RWPE2 (cell line): ENCODE data around the gene SP8.
A peak's percentile ranks its signal among the peaks of the same experiment; 100 is the strongest.

Source experiments
- ATAC-seq: fragments of 200-7000 bp; cut with Tn5 transposase; 3 replicates; pipeline ENCODE4 v1.9.1; 2021; ENCODE audit warnings: low read depth
- DNase-seq: peaks from one replicate; pipeline ENCODE4 v3.0.0-alpha.2; 2020; ENCODE audit warnings: low spot score
- H3K27ac ChIP-seq: fragments of 450-650 bp; 2 replicates; pipeline ENCODE4 v1.5.1; 2017; ENCODE audit warnings: mild to moderate bottlenecking; ENCODE audit not compliant: poor library complexity, severe bottlenecking
- H3K27me3 ChIP-seq: fragments of 250-450 bp; sonication (Bioruptor Pico); 2 replicates; pipeline ENCODE4 v1.5.1; 2021; ENCODE audit warnings: mild to moderate bottlenecking, moderate library complexity; ENCODE audit not compliant: insufficient read depth, poor library complexity, severe bottlenecking
- H3K36me3 ChIP-seq: fragments of 250-450 bp; sonication (Bioruptor Pico); 2 replicates; pipeline ENCODE4 v1.5.1; 2020; ENCODE audit warnings: low read depth, mild to moderate bottlenecking, moderate library complexity
- H3K4me1 ChIP-seq: fragments of 250-450 bp; sonication (Bioruptor Pico); 2 replicates; pipeline ENCODE4 v1.5.1; 2021; ENCODE audit warnings: mild to moderate bottlenecking, moderate library complexity; ENCODE audit not compliant: insufficient read depth, poor library complexity, severe bottlenecking
- H3K4me3 ChIP-seq: fragments of 250-450 bp; sonication (Bioruptor Pico); 2 replicates; pipeline ENCODE4 v1.5.1; 2021; ENCODE audit warnings: mild to moderate bottlenecking, moderate library complexity; ENCODE audit not compliant: severe bottlenecking
- H3K9me3 ChIP-seq: fragments of 250-450 bp; sonication (Bioruptor Pico); 2 replicates; pipeline ENCODE4 v1.5.1; 2021; ENCODE audit warnings: mild to moderate bottlenecking, moderate library complexity; ENCODE audit not compliant: severe bottlenecking
- CTCF ChIP-seq: fragments of 450-650 bp; IDR thresholded peaks from one replicate; pipeline ENCODE4 v1.5.1; 2017; ENCODE audit warnings: mild to moderate bottlenecking, moderate library complexity; ENCODE audit not compliant: poor library complexity, severe bottlenecking

SP8 gene

DNA sequence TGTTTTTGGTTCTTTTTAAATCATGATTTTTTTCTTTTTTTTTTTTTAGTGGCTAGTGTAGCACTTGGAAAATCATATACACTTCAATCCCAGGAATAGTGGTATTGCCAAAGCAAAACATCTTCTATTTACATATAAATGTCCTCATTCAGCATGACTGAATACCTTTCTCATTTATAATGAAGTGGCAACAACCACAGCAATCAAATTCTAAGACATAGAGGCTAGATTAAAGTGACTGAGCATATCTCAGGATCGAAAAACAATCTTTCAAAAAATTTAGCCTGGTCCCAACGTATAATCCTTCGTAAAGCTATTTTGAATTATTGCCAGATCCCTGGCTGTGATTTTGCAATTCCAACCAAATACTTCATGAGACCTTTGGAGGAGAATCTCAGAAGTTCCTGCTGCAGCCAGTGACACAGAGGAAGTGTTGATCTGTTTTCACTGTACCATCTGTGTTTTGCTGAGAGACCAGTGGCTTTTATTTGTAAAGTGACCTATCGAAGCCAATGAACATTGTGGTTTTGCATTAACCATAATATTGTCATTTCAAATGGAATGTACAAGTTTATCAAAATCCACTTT is 29.8 kb upstream of the SP8 start:
- Histone ChIP-seq H3K36me3 (no peaks in the 10 kb centered on the region), H3K4me1 (no peaks in the 10 kb centered on the region), H3K27me3 (no peaks in the 10 kb centered on the region), H3K27ac (no peak overlapping the region), H3K9me3 (no peaks in the 10 kb centered on the region), H3K4me3 (no peak overlapping the region)
- TF ChIP-seq CTCF = no peak
- no peak for DNase-seq
- no peak for ATAC-seq

DNA sequence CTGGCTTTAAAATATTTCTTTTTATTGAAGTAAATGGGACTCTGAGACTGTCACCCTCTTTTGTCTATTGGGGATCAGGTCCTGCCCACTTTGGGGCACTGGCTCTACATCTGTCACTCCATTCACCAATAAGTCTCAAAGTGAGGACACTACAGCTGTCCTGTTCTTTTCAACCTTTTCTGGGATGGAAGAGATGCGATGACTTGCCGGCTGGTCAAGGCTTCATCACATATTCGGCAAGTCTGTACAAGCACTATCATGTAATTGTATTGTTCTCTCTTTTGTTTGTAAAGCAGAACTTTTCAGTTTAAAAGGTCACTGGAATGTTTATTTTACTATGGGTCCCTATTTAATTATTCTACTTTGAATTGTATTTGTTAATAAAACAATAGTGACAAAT is 17.7 kb upstream of the SP8 start:
- Histone ChIP-seq H3K27ac (no peak overlapping the region), H3K27me3 (peaks cover 3% of the 10 kb centered on the region), H3K4me3 (no peak overlapping the region), H3K4me1 (no peaks in the 10 kb centered on the region), H3K36me3 (no peaks in the 10 kb centered on the region), H3K9me3 (no peaks in the 10 kb centered on the region)
- no peak for TF ChIP-seq CTCF
- ATAC-seq = 0 out of 3 replicates have a peak, but pooled peaks have one; percentile 53
- no peak for DNase-seq

- no peak for DNase-seq
- H3K27me3 ChIP-seq = peaks cover 34% of the 10 kb centered on the region
- H3K36me3 ChIP-seq = no peaks in the 10 kb centered on the region; the same call in 1 of the 2 replicates
- no peak overlapping the region for H3K27ac ChIP-seq
- H3K9me3 ChIP-seq = no peaks in the 10 kb centered on the region
- no peaks in the 10 kb centered on the region for H3K4me1 ChIP-seq
- ATAC-seq = no peak
- no peak overlapping the region for H3K4me3 ChIP-seq
- no peak for TF ChIP-seq CTCF
These were observed 13.1 kb upstream of the SP8 start for GRCh38 chr7:20799566-20800366.

DNA sequence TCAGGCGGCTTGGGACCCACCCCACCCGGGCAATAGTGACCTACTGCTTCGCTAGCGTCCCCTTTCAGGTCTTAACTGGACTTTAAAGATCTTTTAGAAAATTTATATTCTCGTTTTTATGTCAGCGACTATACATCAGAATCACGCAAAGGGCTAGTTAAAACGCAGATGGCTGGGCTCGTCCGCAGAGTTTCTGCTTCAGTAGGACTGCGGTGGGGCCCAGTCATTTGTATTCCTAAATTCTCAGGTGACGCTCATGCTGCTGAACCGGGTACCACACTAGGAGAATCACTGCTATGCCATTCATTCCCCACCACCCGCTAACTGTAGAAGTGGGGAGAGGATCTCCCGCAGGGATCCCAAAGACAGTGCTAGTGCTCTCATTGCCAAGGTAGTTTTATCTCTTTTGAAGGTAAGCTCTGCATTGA is 12.0 kb upstream of the SP8 start:
- Histone ChIP-seq H3K27ac (no peak overlapping the region), H3K27me3 (peaks cover 37% of the 10 kb centered on the region), H3K9me3 (no peaks in the 10 kb centered on the region), H3K4me1 (no peaks in the 10 kb centered on the region), H3K36me3 (no peaks in the 10 kb centered on the region; the same call in 1 of the 2 replicates), H3K4me3 (peak overlapping the region; percentile 48)
- DNase-seq (no peak), ATAC-seq (no peak)
- no peak for TF ChIP-seq CTCF
